Measurements from ENCODE around the gene MZB1. TPM values are rescaled to one million over a fixed set of nuclear protein-coding genes. Genes with fewer than 3 reads are reported as not detected.

Gene MZB1
- polyA plus RNA-seq, 1 donor = 1.3 TPM

GRCh38 chr5:139419226-139420192, 29.8 kb upstream of the MZB1 start:
- peak; percentile 63 to 87 for DNase-seq
- 33% methylated on average over 1 of the region's 9 CpGs for WGBS (ENCODE audit: insufficient coverage, low lambda C conversion rate)
- H3K36me3 ChIP-seq (ENCODE audit: control insufficient read depth, insufficient read depth, low read length) = peaks cover 13% of the 10 kb centered on the region
- H3K4me1 ChIP-seq (ENCODE audit: control insufficient read depth, insufficient read depth, low read length) = peaks cover 24% of the 10 kb centered on the region
- no peaks in the 10 kb centered on the region for H3K27me3 ChIP-seq (ENCODE audit: control insufficient read depth, insufficient read depth, low read length)
- no peaks in the 10 kb centered on the region for H3K9me3 ChIP-seq (ENCODE audit: control insufficient read depth, low read depth, low read length)
- H3K4me3 ChIP-seq (ENCODE audit: low read length) = no peak overlapping the region
- H3K27ac ChIP-seq (ENCODE audit: low read length) = peak overlapping the region; percentile 79

GRCh38 chr5:139418793-139419192, 29.1 kb upstream of the MZB1 start:
- DNase-seq = peak in 1 of 2 donors; percentile 30
- Histone ChIP-seq H3K36me3 (ENCODE audit: control insufficient read depth, insufficient read depth, low read length) (peaks cover 13% of the 10 kb centered on the region), H3K27ac (ENCODE audit: low read length) (peak overlapping the region; percentile 79), H3K4me3 (ENCODE audit: low read length) (no peak overlapping the region), H3K4me1 (ENCODE audit: control insufficient read depth, insufficient read depth, low read length) (peaks cover 24% of the 10 kb centered on the region), H3K27me3 (ENCODE audit: control insufficient read depth, insufficient read depth, low read length) (no peaks in the 10 kb centered on the region), H3K9me3 (ENCODE audit: control insufficient read depth, low read depth, low read length) (no peaks in the 10 kb centered on the region)
- WGBS (ENCODE audit: insufficient coverage, low lambda C conversion rate) = no CpG with 5 or more reads among the region's 1 CpG

GRCh38 chr5:139417214-139417613, 27.5 kb upstream of the MZB1 start:
- Histone ChIP-seq H3K27me3 (ENCODE audit: control insufficient read depth, insufficient read depth, low read length) (no peaks in the 10 kb centered on the region), H3K4me1 (ENCODE audit: control insufficient read depth, insufficient read depth, low read length) (peaks cover 24% of the 10 kb centered on the region), H3K4me3 (ENCODE audit: low read length) (no peak overlapping the region), H3K36me3 (ENCODE audit: control insufficient read depth, insufficient read depth, low read length) (peaks cover 13% of the 10 kb centered on the region), H3K27ac (ENCODE audit: low read length) (no peak overlapping the region), H3K9me3 (ENCODE audit: control insufficient read depth, low read depth, low read length) (no peaks in the 10 kb centered on the region)
- DNase-seq = peak in 1 of 2 donors; percentile 34
- no CpG with 5 or more reads among the region's 4 CpGs for WGBS (ENCODE audit: insufficient coverage, low lambda C conversion rate)

GRCh38 chr5:139416651-139417050, 26.9 kb upstream of the MZB1 start:
- Histone ChIP-seq H3K27me3 (ENCODE audit: control insufficient read depth, insufficient read depth, low read length) (no peaks in the 10 kb centered on the region), H3K27ac (ENCODE audit: low read length) (no peak overlapping the region), H3K4me1 (ENCODE audit: control insufficient read depth, insufficient read depth, low read length) (peaks cover 24% of the 10 kb centered on the region), H3K36me3 (ENCODE audit: control insufficient read depth, insufficient read depth, low read length) (peaks cover 13% of the 10 kb centered on the region), H3K9me3 (ENCODE audit: control insufficient read depth, low read depth, low read length) (no peaks in the 10 kb centered on the region), H3K4me3 (ENCODE audit: low read length) (no peak overlapping the region)
- no peak for DNase-seq
- no CpG with 5 or more reads among the region's 9 CpGs for WGBS (ENCODE audit: insufficient coverage, low lambda C conversion rate)

DNA sequence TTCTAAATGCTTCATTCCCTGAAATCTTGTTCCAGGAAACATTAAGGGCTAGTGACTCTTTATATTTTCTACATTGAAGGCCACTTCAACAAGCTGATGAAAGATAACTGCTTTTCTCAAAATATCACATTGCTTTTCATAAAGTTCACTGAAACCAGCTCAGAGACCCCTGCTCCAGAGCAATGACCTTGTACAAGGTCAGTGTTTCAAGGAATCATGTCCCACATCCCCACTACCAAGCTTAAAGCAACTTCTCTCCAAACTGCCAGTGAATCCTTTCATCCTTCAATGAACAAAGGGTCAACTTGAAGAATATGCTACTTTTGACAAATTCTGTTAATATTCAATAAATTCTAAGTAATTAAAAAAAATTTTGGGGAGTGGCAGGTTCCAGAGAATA, 26.2 kb upstream of the MZB1 start:
- H3K4me3 ChIP-seq (ENCODE audit: low read length) = no peak overlapping the region
- no peak overlapping the region for H3K27ac ChIP-seq (ENCODE audit: low read length)
- peaks cover 24% of the 10 kb centered on the region for H3K4me1 ChIP-seq (ENCODE audit: control insufficient read depth, insufficient read depth, low read length)
- no peak for DNase-seq
- no peaks in the 10 kb centered on the region for H3K27me3 ChIP-seq (ENCODE audit: control insufficient read depth, insufficient read depth, low read length)
- H3K9me3 ChIP-seq (ENCODE audit: control insufficient read depth, low read depth, low read length) = no peaks in the 10 kb centered on the region
- peaks cover 13% of the 10 kb centered on the region for H3K36me3 ChIP-seq (ENCODE audit: control insufficient read depth, insufficient read depth, low read length)

GRCh38 chr5:139415221-139415861, 25.6 kb upstream of the MZB1 start:
- peaks cover 24% of the 10 kb centered on the region for H3K4me1 ChIP-seq (ENCODE audit: control insufficient read depth, insufficient read depth, low read length)
- H3K4me3 ChIP-seq (ENCODE audit: low read length) = no peak overlapping the region
- 100% methylated on average over 1 of the region's 8 CpGs for WGBS (ENCODE audit: insufficient coverage, low lambda C conversion rate)
- no peaks in the 10 kb centered on the region for H3K27me3 ChIP-seq (ENCODE audit: control insufficient read depth, insufficient read depth, low read length)
- peaks cover 13% of the 10 kb centered on the region for H3K36me3 ChIP-seq (ENCODE audit: control insufficient read depth, insufficient read depth, low read length)
- H3K27ac ChIP-seq (ENCODE audit: low read length) = no peak overlapping the region
- no peaks in the 10 kb centered on the region for H3K9me3 ChIP-seq (ENCODE audit: control insufficient read depth, low read depth, low read length)
- no peak for DNase-seq

- Histone ChIP-seq H3K4me3 (ENCODE audit: low read length) (no peak overlapping the region), H3K27me3 (ENCODE audit: control insufficient read depth, insufficient read depth, low read length) (no peaks in the 10 kb centered on the region), H3K36me3 (ENCODE audit: control insufficient read depth, insufficient read depth, low read length) (peaks cover 13% of the 10 kb centered on the region), H3K9me3 (ENCODE audit: control insufficient read depth, low read depth, low read length) (no peaks in the 10 kb centered on the region), H3K4me1 (ENCODE audit: control insufficient read depth, insufficient read depth, low read length) (peaks cover 20% of the 10 kb centered on the region), H3K27ac (ENCODE audit: low read length) (no peak overlapping the region)
- WGBS (ENCODE audit: insufficient coverage, low lambda C conversion rate) = no CpG with 5 or more reads among the region's 9 CpGs
- peak in 1 of 2 donors; percentile 67 for DNase-seq
Observed at GRCh38 chr5:139414581-139415130, 24.9 kb upstream of the MZB1 start.

DNA sequence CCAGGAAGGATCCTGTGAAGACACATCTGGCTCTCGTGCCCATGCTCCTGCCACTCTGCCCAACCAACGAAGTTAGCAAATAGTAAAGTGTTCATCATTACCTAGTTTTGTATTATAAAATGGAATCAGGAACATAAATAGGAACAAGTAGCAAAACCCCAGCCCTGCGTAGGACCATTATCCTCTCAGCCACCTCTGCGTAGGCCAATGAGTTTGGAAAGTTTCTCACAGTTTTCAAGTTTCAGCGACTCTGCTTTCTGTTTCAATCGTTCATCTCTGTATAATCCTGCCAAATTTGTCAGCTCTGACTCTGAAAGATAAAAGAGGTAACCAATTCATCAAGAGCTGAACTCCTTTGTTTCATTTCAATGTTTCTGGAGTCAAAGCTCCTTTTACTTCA, 24.2 kb upstream of the MZB1 start:
- H3K36me3 ChIP-seq (ENCODE audit: control insufficient read depth, insufficient read depth, low read length) = peaks cover 9% of the 10 kb centered on the region
- no peak for DNase-seq
- no peak overlapping the region for H3K4me3 ChIP-seq (ENCODE audit: low read length)
- no peaks in the 10 kb centered on the region for H3K27me3 ChIP-seq (ENCODE audit: control insufficient read depth, insufficient read depth, low read length)
- H3K9me3 ChIP-seq (ENCODE audit: control insufficient read depth, low read depth, low read length) = no peaks in the 10 kb centered on the region
- H3K4me1 ChIP-seq (ENCODE audit: control insufficient read depth, insufficient read depth, low read length) = peaks cover 15% of the 10 kb centered on the region
- WGBS (ENCODE audit: insufficient coverage, low lambda C conversion rate) = 92% methylated on average over 2 of the region's 6 CpGs
- no peak overlapping the region for H3K27ac ChIP-seq (ENCODE audit: low read length)

DNA sequence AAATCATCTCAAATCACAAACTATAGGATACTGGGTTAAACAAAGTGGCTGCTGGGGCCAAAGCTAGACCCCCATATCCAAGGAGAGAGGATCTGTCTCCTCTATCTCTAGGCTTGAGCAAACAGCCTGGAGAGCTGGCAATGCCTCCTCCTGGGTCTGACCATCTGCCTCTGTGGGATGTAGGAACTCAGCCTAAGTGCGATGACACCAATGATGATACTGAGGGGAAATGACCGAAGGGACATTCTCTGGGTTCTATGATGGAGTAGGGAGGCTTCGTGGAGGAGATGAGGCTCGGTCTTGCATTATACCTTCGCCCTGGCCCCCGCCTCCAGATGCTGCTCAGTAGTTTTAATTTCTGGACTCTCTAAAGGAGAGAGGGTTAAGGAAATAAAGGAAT, 23.4 kb upstream of the MZB1 start:
- H3K4me3 ChIP-seq (ENCODE audit: low read length) = no peak overlapping the region
- H3K27ac ChIP-seq (ENCODE audit: low read length) = no peak overlapping the region
- H3K9me3 ChIP-seq (ENCODE audit: control insufficient read depth, low read depth, low read length) = no peaks in the 10 kb centered on the region
- H3K27me3 ChIP-seq (ENCODE audit: control insufficient read depth, insufficient read depth, low read length) = no peaks in the 10 kb centered on the region
- WGBS (ENCODE audit: insufficient coverage, low lambda C conversion rate) = no CpG with 5 or more reads among the region's 6 CpGs
- no peak for DNase-seq
- peaks cover 6% of the 10 kb centered on the region for H3K36me3 ChIP-seq (ENCODE audit: control insufficient read depth, insufficient read depth, low read length)
- peaks cover 8% of the 10 kb centered on the region for H3K4me1 ChIP-seq (ENCODE audit: control insufficient read depth, insufficient read depth, low read length)

DNA sequence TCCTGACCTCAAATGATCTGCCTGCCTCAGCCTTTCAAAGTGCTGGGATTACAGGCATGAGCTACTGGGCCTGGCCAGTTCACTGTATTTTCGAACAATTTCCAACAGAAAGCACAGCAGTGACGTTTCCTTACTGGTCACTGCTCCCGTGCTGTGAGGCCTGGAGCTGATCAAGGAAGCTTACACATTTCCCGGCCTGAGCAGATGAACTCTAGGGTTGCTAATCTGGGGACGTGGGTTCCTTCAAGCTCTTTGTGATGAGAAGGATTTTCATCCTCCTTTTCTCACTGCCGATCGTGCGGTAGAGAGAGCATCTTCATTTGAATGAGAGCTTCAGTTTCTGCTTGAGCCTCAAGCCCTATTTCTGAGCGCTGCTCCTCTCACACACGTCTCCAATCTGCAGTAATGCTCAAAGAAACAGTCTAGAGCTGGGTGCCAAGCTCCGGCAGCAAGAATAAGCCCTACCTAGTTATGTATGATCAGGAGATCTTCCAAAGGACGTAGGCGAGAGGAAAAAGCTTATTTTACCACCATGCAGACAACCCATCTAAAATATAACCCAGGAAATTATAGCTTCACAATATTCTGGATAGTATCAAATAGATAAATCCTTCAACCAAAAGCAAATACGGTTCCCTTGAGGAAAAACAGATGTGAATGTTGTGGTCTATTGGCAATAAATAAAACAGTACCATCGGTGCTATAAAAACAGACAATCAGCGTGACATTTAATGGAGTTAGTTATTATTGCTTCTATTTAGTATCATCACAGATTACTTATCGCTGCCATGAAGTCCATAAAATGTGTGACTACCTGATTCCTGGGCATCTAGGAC, 21.5 kb upstream of the MZB1 start:
- no peak for DNase-seq
- H3K27me3 ChIP-seq (ENCODE audit: control insufficient read depth, insufficient read depth, low read length) = no peaks in the 10 kb centered on the region
- H3K9me3 ChIP-seq (ENCODE audit: control insufficient read depth, low read depth, low read length) = no peaks in the 10 kb centered on the region
- no peak overlapping the region for H3K4me3 ChIP-seq (ENCODE audit: low read length)
- WGBS (ENCODE audit: insufficient coverage, low lambda C conversion rate) = 95% methylated on average over 4 of the region's 17 CpGs
- no peak overlapping the region for H3K27ac ChIP-seq (ENCODE audit: low read length)
- H3K4me1 ChIP-seq (ENCODE audit: control insufficient read depth, insufficient read depth, low read length) = no peaks in the 10 kb centered on the region
- H3K36me3 ChIP-seq (ENCODE audit: control insufficient read depth, insufficient read depth, low read length) = peaks cover 2% of the 10 kb centered on the region

Measured in large intestine (tissue), 3 donors.